HG03108 (cell line): ENCODE measurements around the gene CENPM.

Source experiments
- ATAC-seq: cut with Tn5 transposase; IDR thresholded peaks from one replicate; pipeline ENCODE4 v1.9.1; 2021; ENCODE audit warnings: moderate library complexity; ENCODE audit not compliant: unreplicated experiment

CENPM gene

GRCh38 chr22:41933411-41934177 lies 13.4 kb downstream of the CENPM start:
- ATAC-seq = no peak

- no peak for ATAC-seq
Observed at GRCh38 chr22:41932353-41932752, 14.6 kb downstream of the CENPM start.

- peak; percentile 23 for ATAC-seq
Observed at GRCh38 chr22:41931701-41932269, 15.2 kb downstream of the CENPM start.

GRCh38 chr22:41929418-41929810 lies 17.5 kb downstream of the CENPM start:
- no peak for ATAC-seq

GRCh38 chr22:41928593-41929417 lies 18.1 kb downstream of the CENPM start:
- no peak for ATAC-seq

- no peak for ATAC-seq
Observed at GRCh38 chr22:41927813-41928212, 19.1 kb downstream of the CENPM start.

GRCh38 chr22:41925783-41926460 lies 21.0 kb downstream of the CENPM start:
- ATAC-seq = peak; percentile 32

- no peak for ATAC-seq
Observed at GRCh38 chr22:41923595-41924276, 23.2 kb downstream of the CENPM start.

- ATAC-seq = no peak
Observed at GRCh38 chr22:41922940-41923594, 23.9 kb downstream of the CENPM start.

GRCh38 chr22:41922328-41922727 lies 24.6 kb downstream of the CENPM start:
- no peak for ATAC-seq

GRCh38 chr22:41920271-41920976 lies 26.5 kb downstream of the CENPM start:
- ATAC-seq = peak; percentile 17

GRCh38 chr22:41919357-41920224 lies 27.4 kb downstream of the CENPM start:
- ATAC-seq = peak; percentile 44

GRCh38 chr22:41917903-41918791 lies 28.8 kb downstream of the CENPM start:
- ATAC-seq = no peak

GRCh38 chr22:41917375-41917902 lies 29.5 kb downstream of the CENPM start:
- no peak for ATAC-seq

- ATAC-seq = no peak
Observed at GRCh38 chr22:41916745-41917358, 30.1 kb downstream of the CENPM start.

- ATAC-seq = no peak
Observed at GRCh38 chr22:41915786-41916493, 31.0 kb downstream of the CENPM start.
